ENCODE measurements around the gene GOLGA2. TPM values are rescaled to one million over a fixed set of nuclear protein-coding genes. Genes with fewer than 3 reads are reported as not detected.

Gene GOLGA2
- total RNA-seq, 1 experiment from 2014 or later = 60.5 TPM

GRCh38 chr9:128288273-128289004, 12.6 kb upstream of the GOLGA2 start:
- TF ChIP-seq EZH2 (IDR thresholded peaks at IDR 0.05; ENCODE audit: low read length, unreplicated experiment) (no peak), EZH2phosphoT487 (IDR thresholded peaks at IDR 0.05; ENCODE audit: borderline replicate concordance, low read length) (no peak), CTCF (conservative IDR thresholded peaks at IDR 0.05; ENCODE audit: low read depth, low read length) (no peak)
- ATAC-seq (no peak), DNase-seq (no peak)
- CTCF ChIA-PET = no interaction called here
- Histone ChIP-seq H3K9me2 (replicated peaks; ENCODE audit: low read length) (no peaks in the 10 kb centered on the region), H3K9me3 (ENCODE audit: low read length) (no peaks in the 10 kb centered on the region), H3K79me2 (ENCODE audit: low read length) (no peaks in the 10 kb centered on the region), H3K4me1 (ENCODE audit: insufficient read depth, low read length) (no peaks in the 10 kb centered on the region), H3K27me3 (ENCODE audit: low read length) (no peaks in the 10 kb centered on the region), H2AFZ (ENCODE audit: low read length) (no peak overlapping the region), H4K20me1 (ENCODE audit: low read length) (no peaks in the 10 kb centered on the region), H3K4me3 (ENCODE audit: low read length) (no peak overlapping the region), H3K9ac (ENCODE audit: low read length) (no peak overlapping the region), H3K27ac (ENCODE audit: low read length) (no peak overlapping the region), H3K36me3 (ENCODE audit: low read depth, low read length) (no peaks in the 10 kb centered on the region), H3F3A (ENCODE audit: low read length, unreplicated experiment) (no peaks in the 10 kb centered on the region), H3K4me2 (ENCODE audit: low read length) (no peak overlapping the region)
- no TSS peak for BruUV-seq (replicated peaks)
- intact Hi-C loops (cut with micrococcal nuclease) = no loop called here
- POLR2A ChIA-PET (ENCODE audit: unreplicated experiment) = no interaction called here

- no peaks in the 10 kb centered on the region for H4K20me1 ChIP-seq (ENCODE audit: low read length)
- no TSS peak for BruUV-seq (replicated peaks)
- DNase-seq (no peak), ATAC-seq (no peak)
- ChIA-PET POLR2A (ENCODE audit: unreplicated experiment) (no interaction called here), CTCF (no interaction called here)
- H3K9me2 ChIP-seq (replicated peaks; ENCODE audit: low read length) = no peaks in the 10 kb centered on the region
- no peaks in the 10 kb centered on the region for H3F3A ChIP-seq (ENCODE audit: low read length, unreplicated experiment)
- intact Hi-C loops (cut with micrococcal nuclease) = no loop called here
- no peaks in the 10 kb centered on the region for H3K4me1 ChIP-seq (ENCODE audit: insufficient read depth, low read length)
- no peak overlapping the region for H3K9ac ChIP-seq (ENCODE audit: low read length)
- no peak overlapping the region for H3K27ac ChIP-seq (ENCODE audit: low read length)
- H3K4me3 ChIP-seq (ENCODE audit: low read length) = no peak overlapping the region
- H3K4me2 ChIP-seq (ENCODE audit: low read length) = no peak overlapping the region
- no peaks in the 10 kb centered on the region for H3K9me3 ChIP-seq (ENCODE audit: low read length)
- no peak overlapping the region for H2AFZ ChIP-seq (ENCODE audit: low read length)
- TF ChIP-seq EZH2 (IDR thresholded peaks at IDR 0.05; ENCODE audit: low read length, unreplicated experiment) (no peak), EZH2phosphoT487 (IDR thresholded peaks at IDR 0.05; ENCODE audit: borderline replicate concordance, low read length) (no peak), CTCF (conservative IDR thresholded peaks at IDR 0.05; ENCODE audit: low read depth, low read length) (no peak)
- H3K27me3 ChIP-seq (ENCODE audit: low read length) = no peaks in the 10 kb centered on the region
- H3K36me3 ChIP-seq (ENCODE audit: low read depth, low read length) = no peaks in the 10 kb centered on the region
- H3K79me2 ChIP-seq (ENCODE audit: low read length) = no peaks in the 10 kb centered on the region
Measured at GRCh38 chr9:128286440-128286839, 10.6 kb upstream of the GOLGA2 start.

- ATAC-seq (no peak), DNase-seq (no peak)
- no TSS peak for BruUV-seq (replicated peaks)
- no peak overlapping the region for H3K4me3 ChIP-seq (ENCODE audit: low read length)
- no peaks in the 10 kb centered on the region for H3K36me3 ChIP-seq (ENCODE audit: low read depth, low read length)
- ChIA-PET POLR2A (ENCODE audit: unreplicated experiment) (no interaction called here), CTCF (interaction anchor here (0.5 kb wide), 1 partner anchor 136 kb away, joined by 6 read pairs; the partner anchor contains the start of gene CERCAM)
- TF ChIP-seq CTCF (conservative IDR thresholded peaks at IDR 0.05; ENCODE audit: low read depth, low read length) = no peak
- no peak for TF ChIP-seq EZH2 (IDR thresholded peaks at IDR 0.05; ENCODE audit: low read length, unreplicated experiment)
- TF ChIP-seq EZH2phosphoT487 (IDR thresholded peaks at IDR 0.05; ENCODE audit: borderline replicate concordance, low read length) = no peak
- no peaks in the 10 kb centered on the region for H3K79me2 ChIP-seq (ENCODE audit: low read length)
- H3F3A ChIP-seq (ENCODE audit: low read length, unreplicated experiment) = no peaks in the 10 kb centered on the region
- no peak overlapping the region for H2AFZ ChIP-seq (ENCODE audit: low read length)
- no peaks in the 10 kb centered on the region for H3K4me1 ChIP-seq (ENCODE audit: insufficient read depth, low read length)
- no peak overlapping the region for H3K27ac ChIP-seq (ENCODE audit: low read length)
- no peak overlapping the region for H3K9ac ChIP-seq (ENCODE audit: low read length)
- intact Hi-C loops (cut with micrococcal nuclease) = no loop called here
- H3K4me2 ChIP-seq (ENCODE audit: low read length) = no peak overlapping the region
- no peaks in the 10 kb centered on the region for H3K9me2 ChIP-seq (replicated peaks; ENCODE audit: low read length)
- no peaks in the 10 kb centered on the region for H3K9me3 ChIP-seq (ENCODE audit: low read length)
- no peaks in the 10 kb centered on the region for H4K20me1 ChIP-seq (ENCODE audit: low read length)
- no peaks in the 10 kb centered on the region for H3K27me3 ChIP-seq (ENCODE audit: low read length)
Measured at GRCh38 chr9:128285033-128285784, 9.4 kb upstream of the GOLGA2 start.

Data from PC-3 (cell line).